Sigmoid colon (tissue), 7 donors: ENCODE data around the gene MARK3. TPM values are rescaled to one million over a fixed set of nuclear protein-coding genes. Genes with fewer than 3 reads are reported as not detected.

Experiments
- DNase-seq: peaks from one replicate; pipeline ENCODE4 v3.0.0-alpha.2; 2019
- H3K27ac ChIP-seq, 4 donors: fragments of 200-600 bp; sonication (generic); one replicate each; pipeline ENCODE4 v1.5.1; 2016 to 2019; ENCODE audit warnings: mild to moderate bottlenecking in 1 of 4
- H3K27me3 ChIP-seq, 3 donors: fragments of 200-600 bp; sonication (generic); one replicate each; pipeline ENCODE4 v1.5.1; 2019; ENCODE audit warnings: mild to moderate bottlenecking in 1 of 3
- H3K36me3 ChIP-seq, 4 donors: fragments of 200-600 bp; sonication (generic); one replicate each; pipeline ENCODE4 v1.5.1; 2016 to 2019
- H3K4me1 ChIP-seq, 4 donors: fragments of 200-600 bp; sonication (generic); one replicate each; pipeline ENCODE4 v1.5.1; 2017 to 2019
- H3K4me3 ChIP-seq, 4 donors: fragments of 200-600 bp; sonication (generic); one replicate each; pipeline ENCODE4 v1.5.1; 2017 to 2019; ENCODE audit warnings: mild to moderate bottlenecking in 2 of 4, moderate library complexity in 1 of 4
- H3K9me3 ChIP-seq, 4 donors: fragments of 200-600 bp in 3 of 4; sonication (generic) in 3 of 4; one replicate each; pipeline versions ENCODE4 v1.5.1 to v1.6.1; 2013 to 2019
- CTCF ChIP-seq, 4 experiments: fragments of 450-650 bp in 3 of 4; fragments of 200-600 bp in 1 of 4; IDR thresholded peaks; one replicate each; pipeline ENCODE4 v1.5.1; 2016 to 2019; ENCODE audit warnings: antibody characterized with exemption in 4 of 4, mild to moderate bottlenecking in 3 of 4, moderate library complexity in 2 of 4
- EP300 ChIP-seq, 4 donors: sonication (generic); formaldehyde crosslinking; IDR thresholded peaks; one replicate each; pipeline ENCODE4 v1.6.1; 2017; ENCODE audit warnings: antibody characterized with exemption in 4 of 4
- POLR2A ChIP-seq, 2 donors: fragments of 450-650 bp; IDR thresholded peaks; one replicate each; pipeline ENCODE4 v1.6.1; 2016; ENCODE audit warnings: antibody characterized with exemption in 2 of 2, mild to moderate bottlenecking in 2 of 2, moderate library complexity in 2 of 2
- POLR2AphosphoS5 ChIP-seq, 4 donors: sonication (generic); formaldehyde crosslinking; IDR thresholded peaks; one replicate each; pipeline ENCODE4 v1.6.1; 2017; ENCODE audit warnings: antibody characterized with exemption in 4 of 4
- WGBS, 2 donors: extraction: QIAGEN DNeasy Blood & Tissue Kit; methylation state at CpG; one replicate each; pipeline ENCODE4 v1.1.7; 2013; 5-methylcytosine and 5-hydroxymethylcytosine counted together
- intact Hi-C: fragments of 100-400 bp; cut with DNase I; formaldehyde crosslinking; loops from one replicate; pipeline ENCODE4 v1.15.1; 2023
- polyA plus RNA-seq, 3 donors: library from polyadenylated mRNA; stranded (reverse); fragments of 200-250 nt; gene quantifications; one replicate each; pipeline ENCODE4 v1.2.3, GENCODE V29; 2013
- total RNA-seq, 4 donors: library from RNA; depleted of rRNA; stranded (reverse); fragments of >200 nt; gene quantifications; one replicate each; pipeline ENCODE4 v1.1.0, GENCODE V29; 2016
- donor health status: healthy with polysubstance abuse.
- donor health status: Bipolar disorder and iron deficiency.
- donor health status: healthy.

MARK3 gene
- total and polyA plus RNA-seq, 7 donors = 21.6 to 104 (median 66.7) TPM

- Histone ChIP-seq H3K36me3 (peaks cover 6 to 79% (median 43%) of the 10 kb centered on the region in 4 donors), H3K4me1 (peaks cover 0 to 8% (median 3%) of the 10 kb centered on the region in 4 donors), H3K27ac (no peak overlapping the region), H3K4me3 (no peak overlapping the region), H3K9me3 (no peaks in the 10 kb centered on the region), H3K27me3 (no peaks in the 10 kb centered on the region)
- peak; percentile 27 for DNase-seq
- TF ChIP-seq POLR2AphosphoS5 (IDR thresholded peaks at IDR 0.05) (no peak), EP300 (IDR thresholded peaks at IDR 0.05) (no peak), CTCF (IDR thresholded peaks at IDR 0.05) (no peak), POLR2A (IDR thresholded peaks at IDR 0.05) (no peak)
- 92 to 93% methylated on average over 9 of the region's 9 CpGs for WGBS, 2 donors
- intact Hi-C loops = no loop called here
These were observed 116.9 kb downstream of the MARK3 start for GRCh38 chr14:103501921-103502669.

- H3K27me3 ChIP-seq = no peaks in the 10 kb centered on the region
- H3K4me1 ChIP-seq = peaks cover 0 to 8% (median 3%) of the 10 kb centered on the region in 4 donors
- no peak overlapping the region for H3K4me3 ChIP-seq
- WGBS, 2 donors = 94 to 96% methylated on average over 18 of the region's 18 CpGs
- peaks cover 6 to 79% (median 43%) of the 10 kb centered on the region in 4 donors for H3K36me3 ChIP-seq
- H3K27ac ChIP-seq = no peak overlapping the region
- intact Hi-C loops = no loop called here
- no peak for TF ChIP-seq CTCF (IDR thresholded peaks at IDR 0.05)
- TF ChIP-seq EP300 (IDR thresholded peaks at IDR 0.05) = no peak
- no peak for TF ChIP-seq POLR2A (IDR thresholded peaks at IDR 0.05)
- no peak for TF ChIP-seq POLR2AphosphoS5 (IDR thresholded peaks at IDR 0.05)
- peak; percentile 8 for DNase-seq
- H3K9me3 ChIP-seq = no peaks in the 10 kb centered on the region
These were observed 117.7 kb downstream of the MARK3 start for GRCh38 chr14:103502877-103503276.

GRCh38 chr14:103503296-103503695 lies 118.1 kb downstream of the MARK3 start:
- intact Hi-C loops = no loop called here
- no peaks in the 10 kb centered on the region for H3K9me3 ChIP-seq
- H3K4me3 ChIP-seq = no peak overlapping the region
- peaks cover 6 to 79% (median 43%) of the 10 kb centered on the region in 4 donors for H3K36me3 ChIP-seq
- no peak overlapping the region for H3K27ac ChIP-seq
- H3K27me3 ChIP-seq = no peaks in the 10 kb centered on the region
- H3K4me1 ChIP-seq = peaks cover 0 to 8% (median 3%) of the 10 kb centered on the region in 4 donors
- WGBS, 2 donors = 96 to 97% methylated on average over 12 of the region's 12 CpGs
- no peak for DNase-seq
- no peak for TF ChIP-seq EP300 (IDR thresholded peaks at IDR 0.05)
- no peak for TF ChIP-seq POLR2A (IDR thresholded peaks at IDR 0.05)
- no peak for TF ChIP-seq CTCF (IDR thresholded peaks at IDR 0.05)
- TF ChIP-seq POLR2AphosphoS5 (IDR thresholded peaks at IDR 0.05) = no peak

- TF ChIP-seq CTCF (IDR thresholded peaks at IDR 0.05) = no peak
- no peak for TF ChIP-seq POLR2A (IDR thresholded peaks at IDR 0.05)
- no peak for TF ChIP-seq POLR2AphosphoS5 (IDR thresholded peaks at IDR 0.05)
- no peak for TF ChIP-seq EP300 (IDR thresholded peaks at IDR 0.05)
- Histone ChIP-seq H3K36me3 (peaks cover 6 to 78% (median 42%) of the 10 kb centered on the region in 4 donors), H3K4me3 (no peak overlapping the region), H3K27me3 (no peaks in the 10 kb centered on the region), H3K9me3 (no peaks in the 10 kb centered on the region), H3K4me1 (peaks cover 0 to 6% (median 3%) of the 10 kb centered on the region in 4 donors), H3K27ac (no peak overlapping the region)
- intact Hi-C loops = no loop called here
- 83 to 84% methylated on average over 8 of the region's 8 CpGs for WGBS, 2 donors
- no peak for DNase-seq
These were observed 119.9 kb downstream of the MARK3 start for GRCh38 chr14:103504991-103505565.
